Stimulated activated naive B cell treated with anti-CD40 and anti-IgM and Interleukin-4, amounts not matched to agents 10 μg/mL and 1 μg/mL and 100 μg/mL, for 72 hours (primary cell): Measurements from ENCODE around the gene OSR1.

Source experiments
- ATAC-seq, 2 donors: fragments of 150-1000 bp; cut with Tn5 transposase; replicated peaks; 2 replicates each; pipeline ENCODE4 v1.10.0; 2021; ENCODE audit warnings: moderate library complexity in 1 of 2
- DNase-seq: peaks from one replicate; pipeline ENCODE4 v3.0.0; 2021
- H3K27ac Mint-ChIP-seq: one replicate; pipeline ENCODE4 v1.8.0; 2022; ENCODE audit warnings: mild to moderate bottlenecking, mixed read lengths
- H3K27me3 Mint-ChIP-seq, 2 donors: one replicate each; pipeline ENCODE4 v1.8.0; 2022; ENCODE audit warnings: mixed read lengths in 2 of 2
- H3K36me3 Mint-ChIP-seq, 2 donors: one replicate each; pipeline ENCODE4 v1.8.0; 2022; ENCODE audit warnings: mixed read lengths in 2 of 2, mild to moderate bottlenecking in 1 of 2
- H3K4me1 Mint-ChIP-seq, 2 donors: one replicate each; pipeline ENCODE4 v1.8.0; 2022; ENCODE audit warnings: mixed read lengths in 2 of 2, mild to moderate bottlenecking in 1 of 2
- H3K4me3 Mint-ChIP-seq, 2 donors: one replicate each; pipeline ENCODE4 v1.8.0; 2022; ENCODE audit warnings: mild to moderate bottlenecking in 2 of 2, mixed read lengths in 2 of 2, moderate library complexity in 1 of 2
- H3K9me3 Mint-ChIP-seq, 2 donors: one replicate each; pipeline ENCODE4 v1.8.0; 2022; ENCODE audit warnings: mixed read lengths in 2 of 2, mild to moderate bottlenecking in 1 of 2

OSR1 gene

DNA sequence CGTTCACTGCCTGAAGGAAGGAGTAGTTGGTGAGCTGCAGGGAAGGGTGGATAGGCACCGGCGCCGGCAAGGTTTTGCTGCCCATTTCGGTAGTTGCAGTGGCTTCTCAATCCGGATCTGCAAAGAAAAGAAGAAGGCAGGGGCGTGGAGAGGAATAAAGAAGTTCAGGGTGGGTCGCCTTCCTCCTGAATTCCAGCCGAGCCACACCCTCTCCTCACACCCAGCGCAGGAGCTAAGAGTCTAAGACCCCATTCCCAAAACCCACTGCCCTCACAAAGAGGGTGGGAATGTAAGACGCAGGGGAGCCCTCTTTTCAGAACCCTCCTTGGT is 4.7 kb downstream of the OSR1 start:
- Mint-ChIP-seq H3K27ac (no peak overlapping the region), H3K36me3 (no peaks in the 10 kb centered on the region), H3K9me3 (no peaks in the 10 kb centered on the region), H3K4me3 (no peak overlapping the region), H3K27me3 (peaks cover 83 to 94% of the 10 kb centered on the region in 2 donors), H3K4me1 (peaks cover 48 to 61% of the 10 kb centered on the region in 2 donors)
- DNase-seq = no peak
- no peak for ATAC-seq

DNA sequence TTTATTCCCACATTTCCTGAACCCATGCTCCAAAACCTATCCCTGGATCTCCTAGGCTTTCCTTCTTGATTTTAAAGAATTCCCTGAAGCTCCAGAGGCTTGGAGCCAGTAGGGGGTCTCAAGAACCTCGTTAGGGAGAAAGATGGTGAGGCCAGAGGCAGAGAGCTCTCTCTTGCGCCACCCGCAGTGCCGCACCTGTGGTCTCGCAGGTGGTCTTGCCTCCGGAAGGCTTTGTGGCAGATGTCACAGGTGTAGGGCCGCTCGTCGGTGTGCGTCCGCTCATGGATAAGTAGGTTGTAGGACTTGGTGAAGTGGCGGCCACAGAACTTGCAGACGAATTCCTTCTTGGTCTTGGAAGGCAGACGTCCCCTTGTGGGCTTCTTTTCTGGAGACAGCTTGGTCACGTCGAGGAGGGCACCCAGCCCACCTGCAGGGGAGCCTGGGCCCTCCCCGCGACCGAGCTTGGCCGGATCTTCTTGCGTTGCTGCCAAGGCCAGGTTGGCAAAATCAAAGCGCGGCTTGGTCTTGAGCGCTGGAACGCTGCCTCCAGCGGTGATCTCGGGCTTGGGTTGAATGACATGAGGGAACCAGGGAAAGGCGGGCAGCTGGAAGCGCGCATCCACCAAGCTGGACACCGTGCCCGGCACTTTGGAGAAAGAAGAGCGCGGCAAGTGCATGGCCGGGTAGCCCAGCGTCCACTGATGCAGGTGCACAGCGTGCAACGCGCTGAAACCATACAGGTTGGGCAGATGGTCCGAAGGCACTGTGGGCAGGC is 5.3 kb downstream of the OSR1 start:
- DNase-seq (no peak), ATAC-seq (no peak)
- Mint-ChIP-seq H3K9me3 (peaks cover 2 to 3% of the 10 kb centered on the region in 2 donors), H3K4me3 (no peak overlapping the region), H3K4me1 (peaks cover 50 to 59% of the 10 kb centered on the region in 2 donors), H3K27me3 (peaks cover 86 to 94% of the 10 kb centered on the region in 2 donors), H3K27ac (no peak overlapping the region), H3K36me3 (peaks cover 0 to 3% of the 10 kb centered on the region in 2 donors)

DNA sequence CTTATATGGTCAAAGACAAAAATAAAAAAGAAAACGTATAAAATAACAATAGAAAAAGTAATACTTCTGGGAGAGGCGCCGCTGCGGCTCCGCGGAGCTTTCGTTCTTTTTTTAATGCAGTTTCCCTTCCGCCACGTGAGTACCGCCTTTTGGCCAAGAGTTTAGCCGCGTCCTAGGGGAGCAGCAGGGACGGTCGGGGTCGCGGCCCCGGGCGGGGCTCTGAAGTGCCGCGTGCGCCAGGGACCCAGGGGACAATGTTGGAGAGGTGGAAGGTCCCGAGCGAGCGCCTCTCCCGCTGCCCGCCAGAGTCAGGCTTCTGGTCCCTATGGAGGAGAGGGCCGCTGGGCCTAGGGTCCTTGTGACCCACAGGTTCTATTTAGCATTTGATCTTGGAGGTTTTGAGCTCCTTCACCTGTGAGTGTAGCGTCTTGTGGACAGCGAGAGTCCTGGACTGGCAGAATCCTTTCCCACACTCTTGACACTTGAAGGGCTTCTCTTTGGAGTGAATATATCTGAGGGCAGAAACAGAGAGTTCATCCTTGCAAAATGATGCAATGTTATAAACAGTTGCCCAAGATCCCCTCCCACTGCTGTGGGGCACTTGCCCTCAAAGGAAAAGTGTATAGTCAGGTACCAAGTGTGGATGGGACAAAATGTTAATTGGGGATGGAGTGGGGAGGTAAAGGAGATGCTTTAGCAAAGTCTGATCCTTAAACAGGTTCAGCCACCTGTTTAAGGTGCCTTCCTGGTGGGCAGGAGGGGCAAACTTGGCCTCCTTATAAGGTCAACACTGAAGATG is 6.3 kb downstream of the OSR1 start:
- Mint-ChIP-seq H3K27me3 (peaks cover 79 to 89% of the 10 kb centered on the region in 2 donors), H3K9me3 (peaks cover 2 to 3% of the 10 kb centered on the region in 2 donors), H3K4me3 (peak overlapping the region; percentile 51 to 57), H3K27ac (peak overlapping the region; percentile 80), H3K36me3 (peaks cover 3 to 8% of the 10 kb centered on the region in 2 donors), H3K4me1 (peaks cover 44 to 59% of the 10 kb centered on the region in 2 donors)
- DNase-seq (no peak), ATAC-seq (no peak)

DNA sequence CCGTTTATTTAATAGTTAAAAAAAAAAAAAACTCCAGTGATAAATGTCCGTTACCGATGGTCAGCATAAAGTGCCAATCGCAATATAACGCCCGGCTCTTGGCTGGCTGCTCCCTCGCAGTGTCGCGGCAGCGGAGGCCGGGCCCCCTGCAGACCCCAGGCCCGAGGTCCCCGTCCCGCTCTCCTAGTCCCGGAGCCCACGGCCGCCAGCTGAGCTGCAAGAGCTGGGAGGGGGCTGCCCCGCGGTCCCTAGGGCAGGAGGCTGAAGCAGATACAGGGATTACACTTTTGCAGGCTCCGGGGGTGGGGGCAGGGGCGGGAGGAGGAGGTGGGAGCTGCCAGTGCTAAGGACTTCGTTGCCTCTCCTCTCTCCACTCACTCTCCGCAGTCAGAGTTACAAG is 6.9 kb downstream of the OSR1 start:
- peak overlapping the region in 1 of 2 donors; percentile 60 for H3K4me3 Mint-ChIP-seq
- no peak overlapping the region for H3K27ac Mint-ChIP-seq
- DNase-seq (no peak), ATAC-seq (no peak)
- H3K36me3 Mint-ChIP-seq = peaks cover 3 to 8% of the 10 kb centered on the region in 2 donors
- peaks cover 2 to 3% of the 10 kb centered on the region in 2 donors for H3K9me3 Mint-ChIP-seq
- H3K27me3 Mint-ChIP-seq = peaks cover 73 to 83% of the 10 kb centered on the region in 2 donors
- peaks cover 43 to 59% of the 10 kb centered on the region in 2 donors for H3K4me1 Mint-ChIP-seq

DNA sequence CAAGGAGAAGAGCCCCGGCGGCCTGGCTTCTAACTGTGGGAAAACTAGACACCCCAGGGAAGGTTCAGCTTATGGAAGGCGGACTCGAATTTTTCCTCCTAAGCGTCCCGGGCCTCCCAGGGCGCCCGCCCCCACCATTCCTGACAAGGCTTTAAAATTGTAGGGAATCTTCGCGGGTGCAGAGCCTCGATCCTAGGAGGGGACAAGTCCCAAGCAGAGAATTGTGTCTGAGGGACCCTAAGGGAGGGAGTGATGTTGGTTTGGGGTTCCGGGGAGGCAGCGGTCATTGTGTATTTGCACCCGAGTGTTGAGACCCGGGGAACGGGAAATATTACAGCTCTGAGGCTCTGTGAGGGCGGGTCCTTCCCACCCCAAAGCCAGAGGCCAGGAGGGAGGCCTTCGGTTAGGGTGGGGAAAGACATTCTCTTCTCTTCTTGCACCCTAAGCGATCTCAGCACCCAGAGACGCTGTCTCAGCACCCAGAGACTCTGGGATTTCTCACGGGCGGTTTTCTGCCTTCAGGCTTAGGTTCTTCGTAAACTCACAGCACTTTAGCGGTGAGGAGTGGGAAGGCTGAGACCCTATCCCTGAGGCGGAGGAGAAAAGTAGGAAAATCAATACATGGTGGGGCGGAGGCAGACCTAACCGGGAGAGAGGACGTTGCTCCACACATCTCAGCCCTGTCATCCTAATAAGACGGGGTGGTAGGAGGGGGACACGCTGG is 7.6 kb downstream of the OSR1 start:
- Mint-ChIP-seq H3K36me3 (peaks cover 6 to 8% of the 10 kb centered on the region in 2 donors), H3K27me3 (peaks cover 67 to 76% of the 10 kb centered on the region in 2 donors), H3K9me3 (peaks cover 2 to 3% of the 10 kb centered on the region in 2 donors), H3K27ac (peak overlapping the region; percentile 56), H3K4me1 (peaks cover 39 to 53% of the 10 kb centered on the region in 2 donors), H3K4me3 (peak overlapping the region; percentile 60 to 73)
- DNase-seq (no peak), ATAC-seq (no peak)

DNA sequence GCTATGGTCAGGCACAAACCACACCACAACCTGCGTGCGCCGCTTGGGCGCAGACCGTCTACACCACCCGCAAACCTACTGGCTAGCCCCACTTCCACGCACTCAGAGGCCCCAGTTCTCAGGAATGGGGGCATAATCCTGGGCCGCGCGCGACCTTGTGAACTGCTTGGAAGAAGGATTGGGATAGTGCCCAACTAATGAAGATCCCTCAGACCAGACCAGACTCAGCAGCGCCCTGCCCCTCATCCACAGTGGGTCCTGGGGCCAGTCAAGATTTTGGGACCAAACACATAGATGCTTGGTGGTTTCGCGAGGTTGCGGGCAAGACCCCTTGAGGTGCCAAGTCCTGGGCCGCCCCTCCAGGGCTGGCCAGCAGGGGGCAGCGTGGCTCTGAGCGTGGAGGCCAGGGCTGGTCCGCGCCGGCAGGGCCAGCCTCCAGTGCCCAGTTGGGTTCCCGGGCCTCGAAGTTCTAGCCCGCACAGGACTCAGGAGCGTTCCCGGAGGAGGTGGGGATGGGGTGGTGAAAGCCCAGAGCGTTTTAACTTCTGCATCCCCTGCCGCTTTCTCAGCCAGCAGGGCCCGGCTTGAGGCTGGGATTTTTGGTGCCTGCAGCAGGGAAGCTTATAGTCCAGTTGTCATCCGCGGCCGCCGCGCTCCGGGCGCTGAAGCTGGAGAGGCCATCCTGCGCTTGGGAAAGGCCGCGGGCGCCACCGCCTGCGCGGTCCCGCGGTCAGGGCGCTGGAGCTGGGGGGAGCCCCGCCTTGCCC is 8.3 kb downstream of the OSR1 start:
- Mint-ChIP-seq H3K9me3 (peaks cover 2 to 3% of the 10 kb centered on the region in 2 donors), H3K4me1 (peaks cover 34 to 53% of the 10 kb centered on the region in 2 donors), H3K27me3 (peaks cover 60 to 69% of the 10 kb centered on the region in 2 donors), H3K4me3 (peak overlapping the region; percentile 25 to 60), H3K36me3 (peaks cover 7 to 8% of the 10 kb centered on the region in 2 donors), H3K27ac (no peak overlapping the region)
- no peak for DNase-seq
- ATAC-seq = no peak

DNA sequence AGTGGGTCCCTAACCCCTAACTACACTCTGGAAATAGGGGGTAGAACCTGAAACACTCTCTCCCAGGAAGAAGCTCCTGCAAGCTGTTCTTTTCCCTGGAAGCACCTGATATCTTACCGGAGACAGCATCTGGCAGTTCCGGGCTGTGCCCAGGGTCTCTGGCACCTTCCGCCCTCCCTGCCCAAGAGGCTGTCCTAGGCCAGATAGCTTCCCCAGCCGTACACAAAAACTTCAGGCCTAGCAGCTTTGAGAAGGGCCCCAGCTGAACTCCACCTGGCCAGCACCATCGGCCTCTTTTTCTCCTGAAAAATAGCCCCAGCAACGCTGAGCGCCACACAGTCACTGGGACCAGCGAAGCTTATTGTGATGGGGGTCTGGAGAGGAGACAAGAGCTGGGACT is 9.7 kb downstream of the OSR1 start:
- H3K4me3 Mint-ChIP-seq = peak overlapping the region; percentile 99
- H3K9me3 Mint-ChIP-seq = peaks cover 2 to 3% of the 10 kb centered on the region in 2 donors
- peaks cover 46 to 55% of the 10 kb centered on the region in 2 donors for H3K27me3 Mint-ChIP-seq
- H3K27ac Mint-ChIP-seq = peak overlapping the region; percentile 65
- ATAC-seq (no peak), DNase-seq (no peak)
- peaks cover 7 to 13% of the 10 kb centered on the region in 2 donors for H3K36me3 Mint-ChIP-seq
- peaks cover 31 to 53% of the 10 kb centered on the region in 2 donors for H3K4me1 Mint-ChIP-seq

DNA sequence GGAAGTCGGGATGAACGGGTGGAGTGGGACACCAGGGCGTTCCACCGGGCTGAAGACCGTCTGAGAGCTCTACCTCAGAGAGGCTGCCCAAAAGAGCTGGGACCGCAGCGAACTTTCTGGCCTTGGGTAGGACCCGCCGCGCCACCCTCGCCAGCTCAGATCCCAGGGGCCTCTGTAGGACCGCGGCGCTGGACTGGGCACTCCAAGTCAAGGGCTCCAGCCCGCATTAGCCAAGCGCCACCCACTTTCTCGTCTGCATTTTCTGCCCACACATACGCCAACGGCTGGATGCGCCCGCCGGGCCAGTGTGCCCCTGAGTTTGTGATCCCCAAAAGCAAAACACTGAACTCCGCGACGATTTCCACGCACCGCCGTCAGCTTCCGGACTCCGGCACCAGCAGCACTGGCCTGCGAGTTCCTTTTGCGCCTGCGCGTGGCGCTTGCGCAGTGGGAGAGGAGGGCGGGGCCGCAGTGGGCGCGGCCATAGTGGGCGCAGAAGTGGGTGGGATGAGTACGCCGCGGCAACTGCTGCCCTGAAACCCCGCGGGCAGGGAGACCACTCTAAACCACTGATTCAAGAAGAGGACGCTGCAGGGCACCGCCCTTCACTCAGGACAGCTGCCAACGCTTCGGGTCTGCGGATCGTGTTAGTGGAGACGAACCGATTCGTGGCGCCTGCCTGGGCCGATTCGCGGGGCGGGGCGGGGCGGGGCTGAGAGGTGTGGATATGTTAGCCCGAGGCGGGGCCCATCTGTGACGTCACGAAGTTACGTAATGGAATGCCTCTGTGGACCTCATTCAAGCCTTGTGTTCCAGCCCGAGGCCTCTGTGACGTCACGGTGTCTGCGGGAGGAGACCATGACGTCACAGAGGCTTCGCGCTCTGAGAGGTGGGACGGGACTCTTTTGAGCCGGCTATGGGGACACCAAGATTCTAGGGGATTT is 10.5 kb downstream of the OSR1 start:
- H3K9me3 Mint-ChIP-seq = peaks cover 2 to 3% of the 10 kb centered on the region in 2 donors
- peak; percentile 89 to 92 for ATAC-seq

DNA sequence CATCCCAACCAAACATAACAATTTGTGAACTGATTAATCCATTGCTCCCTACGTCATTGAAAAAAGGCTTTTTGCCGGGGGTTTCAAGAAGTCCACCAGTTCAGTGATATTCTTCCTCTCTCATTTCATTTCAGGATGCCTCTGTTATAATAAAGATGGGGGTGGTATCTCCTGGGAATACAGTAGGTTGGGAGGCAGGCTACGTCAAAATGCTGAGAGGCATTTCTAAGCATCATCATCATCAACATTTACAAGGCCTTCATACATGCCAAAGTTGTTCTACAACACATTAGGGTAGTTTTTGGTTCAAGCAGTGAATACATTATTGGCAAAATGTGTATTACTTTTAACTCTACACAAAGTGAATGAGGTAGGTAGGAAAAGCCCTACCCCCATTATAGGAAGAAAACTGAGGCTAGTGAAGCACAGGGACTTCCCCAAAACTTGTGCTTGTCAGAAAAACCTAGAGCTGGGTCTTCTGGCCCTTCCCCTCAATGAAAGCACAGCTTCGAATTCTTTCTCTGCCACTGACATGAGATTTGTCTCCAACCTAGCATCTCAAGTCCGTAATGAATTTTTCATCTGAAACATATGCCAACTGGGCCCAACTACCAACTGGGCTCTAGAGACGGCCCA is 11.3 kb downstream of the OSR1 start:
- peak overlapping the region; percentile 99 for H3K27ac Mint-ChIP-seq

More for the DNA sequence above, 10.5 kb downstream of the OSR1 start:
- H3K4me3 Mint-ChIP-seq = peak overlapping the region; percentile 99
- H3K27me3 Mint-ChIP-seq = peaks cover 38 to 47% of the 10 kb centered on the region in 2 donors
- H3K27ac Mint-ChIP-seq = peak overlapping the region; percentile 99
- peak; percentile 96 for DNase-seq
- H3K4me1 Mint-ChIP-seq = peaks cover 29 to 45% of the 10 kb centered on the region in 2 donors
- peaks cover 7 to 13% of the 10 kb centered on the region in 2 donors for H3K36me3 Mint-ChIP-seq

DNA sequence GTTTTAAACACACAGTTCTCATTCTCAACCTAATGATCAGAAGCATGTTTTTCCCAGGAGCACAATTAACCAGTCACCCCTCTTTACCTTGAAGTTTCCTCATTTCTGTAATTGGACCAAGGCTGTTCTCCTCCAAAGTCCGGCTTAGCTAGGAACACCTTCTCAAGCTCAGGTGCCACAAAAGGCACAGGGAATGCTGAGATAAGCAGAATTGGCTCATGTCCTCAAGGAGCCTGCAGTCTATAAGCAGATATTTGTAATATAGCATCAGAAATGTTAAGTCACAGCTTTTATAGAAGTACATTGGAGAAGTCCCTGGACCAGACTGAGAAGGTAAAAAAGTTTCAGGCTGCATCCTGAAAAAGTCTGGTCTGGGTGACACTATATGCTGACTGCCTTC is 20.7 kb downstream of the OSR1 start:
- DNase-seq (no peak), ATAC-seq (no peak)
- H3K27me3 Mint-ChIP-seq = no peaks in the 10 kb centered on the region
- H3K4me1 Mint-ChIP-seq = no peaks in the 10 kb centered on the region
- H3K36me3 Mint-ChIP-seq = peaks cover 3 to 9% of the 10 kb centered on the region in 2 donors
- H3K9me3 Mint-ChIP-seq = no peaks in the 10 kb centered on the region
- H3K4me3 Mint-ChIP-seq = no peak overlapping the region
- H3K27ac Mint-ChIP-seq = no peak overlapping the region

More for the DNA sequence above, 11.3 kb downstream of the OSR1 start:
- no peak for DNase-seq
- Mint-ChIP-seq H3K36me3 (peaks cover 7 to 16% of the 10 kb centered on the region in 2 donors), H3K9me3 (peaks cover 2 to 3% of the 10 kb centered on the region in 2 donors), H3K4me3 (peak overlapping the region; percentile 99), H3K4me1 (peaks cover 26 to 41% of the 10 kb centered on the region in 2 donors), H3K27me3 (peaks cover 32 to 39% of the 10 kb centered on the region in 2 donors)
- ATAC-seq = peak; percentile 9 to 11

DNA sequence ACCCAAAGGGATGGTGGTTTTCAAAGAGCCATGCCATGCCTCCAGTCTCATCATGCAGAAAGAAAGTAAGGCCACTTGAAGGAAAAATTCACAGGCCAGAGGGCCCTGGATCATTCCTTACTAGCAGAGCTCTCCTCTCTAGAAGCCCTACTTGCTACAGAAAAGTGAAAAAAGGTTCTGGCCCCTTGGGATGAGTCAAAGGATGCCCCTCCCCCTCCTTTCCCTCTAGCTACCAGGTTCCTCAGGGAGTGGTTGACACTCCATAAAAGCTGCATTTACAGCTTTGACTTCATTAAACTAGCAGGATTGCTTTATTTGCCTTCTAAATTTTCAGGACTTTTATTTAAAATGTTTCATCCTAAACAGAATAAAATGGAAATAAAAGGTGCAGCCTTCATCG is 21.2 kb downstream of the OSR1 start:
- H3K9me3 Mint-ChIP-seq = no peaks in the 10 kb centered on the region
- ATAC-seq = no peak

DNA sequence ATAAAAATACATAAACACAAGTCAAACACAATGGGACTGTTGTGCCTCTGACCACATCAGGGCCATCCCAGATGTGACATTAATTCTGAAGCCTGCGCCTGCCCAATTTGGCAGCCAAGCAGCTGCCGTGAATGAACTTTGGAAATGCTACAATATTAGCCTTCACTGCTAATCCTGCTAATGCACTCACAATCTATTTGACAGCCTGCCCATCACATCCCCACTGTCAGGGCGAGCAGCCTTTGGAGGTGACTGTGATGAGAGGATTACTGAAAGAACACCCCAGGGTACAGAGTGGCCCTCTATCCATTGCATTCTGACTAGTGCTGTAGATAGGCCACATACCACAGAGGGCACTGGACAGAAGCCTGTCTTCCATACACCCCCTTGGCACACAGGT is 21.6 kb downstream of the OSR1 start:
- ATAC-seq (no peak), DNase-seq (no peak)
- Mint-ChIP-seq H3K27me3 (no peaks in the 10 kb centered on the region), H3K4me1 (no peaks in the 10 kb centered on the region), H3K4me3 (no peak overlapping the region), H3K9me3 (no peaks in the 10 kb centered on the region), H3K27ac (no peak overlapping the region), H3K36me3 (peaks cover 3 to 4% of the 10 kb centered on the region in 2 donors)

More for the DNA sequence above, 21.2 kb downstream of the OSR1 start:
- Mint-ChIP-seq H3K4me1 (no peaks in the 10 kb centered on the region), H3K27me3 (no peaks in the 10 kb centered on the region), H3K36me3 (peaks cover 3 to 6% of the 10 kb centered on the region in 2 donors), H3K4me3 (no peak overlapping the region), H3K27ac (no peak overlapping the region)
- no peak for DNase-seq
